Neuron (in vitro differentiated cells): ENCODE data around the gene UBE2Q1.

ENCODE experiments used
- H2AFZ ChIP-seq: one replicate; pipeline ENCODE4 v1.6.1; 2013; ENCODE audit warnings: low read depth, mild to moderate bottlenecking, inconsistent platforms, low read length, moderate library complexity
- H3K27me3 ChIP-seq: one replicate; pipeline ENCODE4 v1.6.1; 2013; ENCODE audit warnings: low read length; ENCODE audit not compliant: insufficient read depth
- H3K36me3 ChIP-seq: one replicate; pipeline ENCODE4 v1.6.1; 2013; ENCODE audit warnings: low read length; ENCODE audit not compliant: insufficient read depth
- H3K4me1 ChIP-seq: one replicate; pipeline ENCODE4 v1.6.1; 2013; ENCODE audit warnings: low read length; ENCODE audit not compliant: insufficient read depth
- H3K4me3 ChIP-seq: 2 replicates; pipeline ENCODE4 v1.5.1; 2013; ENCODE audit warnings: mild to moderate bottlenecking, low read length, moderate library complexity
- H3K9me3 ChIP-seq: one replicate; pipeline ENCODE4 v1.6.1; 2013; ENCODE audit warnings: low read length

Gene UBE2Q1

DNA sequence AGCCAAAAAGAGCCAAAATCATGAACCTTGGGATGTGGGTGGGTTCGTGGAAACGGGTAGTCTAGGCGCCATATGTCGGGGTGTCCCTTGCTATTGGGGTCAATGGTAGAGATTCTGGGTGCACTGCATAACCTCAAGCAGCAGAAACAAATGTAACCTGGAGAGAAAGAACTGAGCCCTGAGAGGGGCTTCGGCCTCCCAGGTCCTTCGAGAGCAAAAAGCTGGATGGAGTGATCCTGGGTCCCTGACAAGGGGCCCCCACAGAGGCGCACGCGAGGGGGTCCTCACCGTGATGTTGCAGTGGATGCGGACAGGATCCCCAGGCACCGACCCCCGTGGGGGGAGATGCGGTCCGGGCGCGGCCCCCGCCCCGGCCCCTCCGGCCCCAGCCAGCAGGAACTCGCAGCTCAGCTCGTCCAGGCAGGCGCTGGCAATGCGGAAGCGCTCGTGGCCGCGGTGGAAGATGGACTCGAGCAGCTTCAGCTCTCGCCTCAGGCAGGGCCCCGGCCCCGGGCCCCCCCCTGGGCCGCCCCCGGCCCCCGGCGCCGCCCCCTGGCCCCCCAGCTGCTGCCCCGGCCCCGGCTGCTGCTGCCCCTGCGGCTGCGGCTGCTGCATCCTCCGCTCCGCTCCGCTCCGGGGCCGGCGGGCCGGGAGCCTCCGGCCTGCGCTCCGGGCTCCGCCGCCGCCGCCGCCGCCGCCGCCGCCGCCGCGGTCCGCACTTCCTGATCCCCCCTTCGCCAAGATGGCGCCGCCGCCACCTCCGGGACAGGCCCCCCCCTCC lies at the start of gene UBE2Q1:
TSS of gene UBE2Q1 (minus strand) at position 724 of the 781 bp plus-strand sequence. CDS start at position 615, 109 bp downstream.
- Histone ChIP-seq H3K4me1 (peaks cover 24% of the 10 kb centered on the region), H3K9me3 (no peaks in the 10 kb centered on the region), H2AFZ (peak within 1 kb of the TSS; percentile 4), H3K27me3 (no peaks in the 10 kb centered on the region), H3K36me3 (peaks cover 27% of the 10 kb centered on the region), H3K4me3 (peak within 1 kb of the TSS; percentile 71)

- H3K36me3 ChIP-seq: peaks cover 9% of the 10 kb centered on the region
- H2AFZ ChIP-seq: peak within 1 kb of the TSS; percentile 73
- H3K27me3 ChIP-seq: no peaks in the 10 kb centered on the region
- no peaks in the 10 kb centered on the region for H3K9me3 ChIP-seq
- H3K4me3 ChIP-seq: peak within 1 kb of the TSS; percentile 73
- peaks cover 28% of the 10 kb centered on the region for H3K4me1 ChIP-seq
Observed at GRCh38 chr1:154607609-154608396, 49.3 kb upstream of the UBE2Q1 start, which contains the start of gene ADAR. Gene ADAR (minus strand): TSS chr1:154608186. CDS start chr1:154608006, 180 bp downstream.

GRCh38 chr1:154607106-154607608 lies 48.7 kb upstream of the UBE2Q1 start:
- Histone ChIP-seq H3K9me3 (no peaks in the 10 kb centered on the region), H2AFZ (no peak overlapping the region), H3K4me1 (peaks cover 28% of the 10 kb centered on the region), H3K4me3 (peak overlapping the region; percentile 73), H3K36me3 (peaks cover 15% of the 10 kb centered on the region), H3K27me3 (no peaks in the 10 kb centered on the region)

- Histone ChIP-seq H2AFZ (no peak overlapping the region), H3K4me3 (no peak overlapping the region), H3K36me3 (peaks cover 31% of the 10 kb centered on the region), H3K9me3 (no peaks in the 10 kb centered on the region), H3K27me3 (no peaks in the 10 kb centered on the region), H3K4me1 (peaks cover 17% of the 10 kb centered on the region)
Observed at GRCh38 chr1:154605534-154605933, 47.1 kb upstream of the UBE2Q1 start.

DNA sequence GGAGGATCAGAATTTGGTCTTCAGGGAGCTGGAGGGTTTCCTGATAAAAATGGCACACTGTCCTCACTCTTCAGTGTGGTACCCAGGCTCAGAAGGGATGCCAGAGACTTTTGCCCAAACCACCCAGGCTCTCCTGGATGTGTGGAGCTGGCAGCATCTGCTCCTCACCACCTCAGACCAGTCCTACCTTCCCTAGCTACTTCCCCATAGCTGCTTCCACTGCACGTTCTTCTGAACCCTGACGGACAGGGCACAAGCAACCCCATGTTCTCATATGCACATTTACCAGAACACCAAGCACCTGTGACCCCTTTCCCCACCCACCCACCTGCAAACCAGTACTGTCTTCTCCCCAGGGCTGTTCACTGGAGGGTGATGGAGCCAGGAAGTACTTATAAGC lies 44.9 kb upstream of the UBE2Q1 start:
- Histone ChIP-seq H3K36me3 (peaks cover 48% of the 10 kb centered on the region), H2AFZ (no peak overlapping the region)

DNA sequence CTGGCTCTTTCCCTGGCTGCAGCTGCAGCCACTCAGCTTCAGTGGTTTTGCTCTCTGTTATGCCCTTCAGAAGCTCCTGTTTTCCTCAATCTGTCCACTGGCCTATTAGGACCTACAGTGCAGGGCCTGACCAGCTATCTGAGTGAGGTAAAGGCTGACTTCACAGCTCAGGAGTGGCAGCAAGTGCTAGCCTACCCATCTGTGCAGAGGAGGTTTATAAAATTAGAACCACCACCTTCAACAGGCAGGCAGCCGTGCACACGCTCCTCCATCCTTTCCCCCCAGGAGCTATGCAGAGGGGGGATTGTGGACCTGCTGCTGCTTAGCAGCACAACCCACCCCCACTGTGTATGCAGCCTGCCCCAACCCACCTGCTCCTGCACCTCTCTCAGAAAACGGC lies 41.2 kb upstream of the UBE2Q1 start:
- no peaks in the 10 kb centered on the region for H3K9me3 ChIP-seq
- H3K36me3 ChIP-seq: peaks cover 80% of the 10 kb centered on the region
- no peak overlapping the region for H3K4me3 ChIP-seq
- H3K27me3 ChIP-seq: no peaks in the 10 kb centered on the region
- H3K4me1 ChIP-seq: no peaks in the 10 kb centered on the region
- no peak overlapping the region for H2AFZ ChIP-seq

More for the DNA sequence above, 44.9 kb upstream of the UBE2Q1 start:
- Histone ChIP-seq H3K4me3 (no peak overlapping the region), H3K9me3 (no peaks in the 10 kb centered on the region), H3K27me3 (no peaks in the 10 kb centered on the region), H3K4me1 (peaks cover 10% of the 10 kb centered on the region)

DNA sequence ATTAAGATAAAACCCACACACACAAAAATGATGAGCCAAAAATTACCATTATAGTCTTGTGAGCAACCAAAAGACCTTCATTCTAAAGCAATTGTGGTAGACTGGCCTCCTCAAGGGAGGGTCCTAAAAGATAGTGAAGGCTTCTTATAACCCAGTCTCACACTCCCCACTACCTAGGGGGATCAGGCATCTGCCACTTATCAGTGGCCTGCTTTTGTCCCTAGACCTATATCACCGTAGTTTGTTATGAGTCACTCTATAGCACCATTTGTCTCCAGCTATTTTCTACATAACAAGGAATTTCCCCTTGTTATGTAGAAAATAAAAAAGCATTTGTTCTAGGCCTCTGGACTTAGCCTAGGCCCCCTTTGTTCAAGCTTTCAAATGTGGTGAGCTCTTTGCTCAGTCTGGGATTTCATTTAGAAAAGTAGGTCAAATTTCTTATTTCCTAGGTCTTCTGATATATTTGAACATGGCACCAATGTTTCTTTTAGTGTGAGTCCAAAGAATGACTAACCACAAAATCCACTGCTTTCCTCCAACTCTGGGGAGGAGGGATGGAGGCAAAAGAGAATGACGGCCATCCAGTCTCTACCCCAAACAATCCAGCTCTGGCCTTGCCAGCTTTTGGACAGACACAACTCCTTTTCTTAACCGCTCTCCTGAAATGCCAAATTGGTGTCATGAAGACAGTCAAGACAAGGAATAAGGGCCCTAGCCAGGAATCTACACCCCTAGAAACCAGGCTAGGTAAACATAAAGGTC lies 40.6 kb upstream of the UBE2Q1 start:
- Histone ChIP-seq H3K36me3 (peaks cover 83% of the 10 kb centered on the region), H2AFZ (no peak overlapping the region), H3K9me3 (no peaks in the 10 kb centered on the region), H3K4me3 (no peak overlapping the region), H3K27me3 (no peaks in the 10 kb centered on the region), H3K4me1 (no peaks in the 10 kb centered on the region)

DNA sequence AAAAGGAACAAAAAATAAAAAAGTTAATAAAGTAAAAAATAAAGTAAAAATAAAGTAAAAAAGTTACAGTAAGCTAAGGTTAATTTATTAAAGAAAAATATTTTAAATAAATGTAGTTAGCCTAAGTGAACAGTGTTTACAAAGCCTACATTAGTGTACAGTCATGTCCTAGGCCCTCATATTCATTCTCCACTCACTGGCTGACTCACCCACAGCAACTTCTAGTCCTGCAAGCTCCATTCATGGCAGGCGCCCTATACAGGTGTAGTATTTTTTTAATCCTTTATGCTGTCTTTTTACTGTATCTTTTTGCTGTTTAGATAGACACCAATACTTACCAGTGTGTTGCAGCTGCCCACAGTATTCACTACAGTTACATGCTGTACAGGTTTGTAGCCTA lies 37.2 kb upstream of the UBE2Q1 start:
- Histone ChIP-seq H3K9me3 (no peaks in the 10 kb centered on the region), H3K4me1 (no peaks in the 10 kb centered on the region), H3K36me3 (peaks cover 84% of the 10 kb centered on the region)

GRCh38 chr1:154594811-154595210 lies 36.3 kb upstream of the UBE2Q1 start:
- H3K27me3 ChIP-seq: no peaks in the 10 kb centered on the region
- H3K4me3 ChIP-seq: no peak overlapping the region
- H3K36me3 ChIP-seq: peaks cover 88% of the 10 kb centered on the region
- H3K4me1 ChIP-seq: no peaks in the 10 kb centered on the region
- H3K9me3 ChIP-seq: no peaks in the 10 kb centered on the region
- H2AFZ ChIP-seq: no peak overlapping the region

More for the DNA sequence above, 37.2 kb upstream of the UBE2Q1 start:
- Histone ChIP-seq H3K27me3 (no peaks in the 10 kb centered on the region), H2AFZ (no peak overlapping the region), H3K4me3 (no peak overlapping the region)

- Histone ChIP-seq H3K4me3 (no peak overlapping the region), H3K27me3 (no peaks in the 10 kb centered on the region), H2AFZ (no peak overlapping the region), H3K36me3 (peaks cover 89% of the 10 kb centered on the region), H3K9me3 (no peaks in the 10 kb centered on the region), H3K4me1 (no peaks in the 10 kb centered on the region)
Observed at GRCh38 chr1:154593390-154593789, 34.9 kb upstream of the UBE2Q1 start.

- Histone ChIP-seq H3K9me3 (no peaks in the 10 kb centered on the region), H3K36me3 (peaks cover 91% of the 10 kb centered on the region)
Observed at GRCh38 chr1:154591206-154591605, 32.7 kb upstream of the UBE2Q1 start.

GRCh38 chr1:154590756-154591155 lies 32.3 kb upstream of the UBE2Q1 start:
- H2AFZ ChIP-seq: no peak overlapping the region
- no peaks in the 10 kb centered on the region for H3K4me1 ChIP-seq
- H3K27me3 ChIP-seq: no peaks in the 10 kb centered on the region
- no peaks in the 10 kb centered on the region for H3K9me3 ChIP-seq
- no peak overlapping the region for H3K4me3 ChIP-seq
- H3K36me3 ChIP-seq: peaks cover 92% of the 10 kb centered on the region

More at GRCh38 chr1:154591206-154591605, 32.7 kb upstream of the UBE2Q1 start:
- no peak overlapping the region for H3K4me3 ChIP-seq
- H3K4me1 ChIP-seq: no peaks in the 10 kb centered on the region
- H2AFZ ChIP-seq: no peak overlapping the region
- H3K27me3 ChIP-seq: no peaks in the 10 kb centered on the region
